NCI-H187 treated with DMSO at 0.1 percent for 48 hours (cell line): ENCODE results near the gene PEAK1.

Experiments
- DNase-seq: peaks from one replicate; lab custom pipeline; 2025; lab: John Stamatoyannopoulos, UW

Gene PEAK1

GRCh38 chr15:77419836-77420609 is at the start of gene PEAK1:
PEAK1 (minus strand) TSS chr15:77420104; CDS start chr15:77181926, 238,178 bp downstream.
- peak; percentile 39 for DNase-seq

GRCh38 chr15:77468896-77469295 is 49.0 kb upstream of the PEAK1 start:
- DNase-seq = no peak

DNA sequence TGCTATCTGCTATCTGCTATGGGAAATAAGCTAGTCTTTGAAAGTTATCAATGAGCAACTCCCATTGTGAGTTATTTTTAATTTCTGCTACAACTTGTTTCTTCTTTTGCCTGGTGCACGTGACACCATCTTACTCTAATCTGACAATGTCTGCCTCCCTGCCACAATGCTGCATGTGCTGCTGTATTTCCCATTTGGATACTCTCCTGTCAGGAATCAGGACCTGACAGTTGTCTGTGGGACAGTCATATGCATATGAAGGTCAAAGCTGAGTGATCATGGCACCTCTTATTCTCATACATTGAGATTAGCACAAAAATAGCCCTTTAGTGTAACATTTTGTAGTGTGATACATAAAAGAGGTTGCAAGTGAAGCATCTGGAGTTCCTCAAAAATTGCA is 46.6 kb upstream of the PEAK1 start:
- no peak for DNase-seq

DNA sequence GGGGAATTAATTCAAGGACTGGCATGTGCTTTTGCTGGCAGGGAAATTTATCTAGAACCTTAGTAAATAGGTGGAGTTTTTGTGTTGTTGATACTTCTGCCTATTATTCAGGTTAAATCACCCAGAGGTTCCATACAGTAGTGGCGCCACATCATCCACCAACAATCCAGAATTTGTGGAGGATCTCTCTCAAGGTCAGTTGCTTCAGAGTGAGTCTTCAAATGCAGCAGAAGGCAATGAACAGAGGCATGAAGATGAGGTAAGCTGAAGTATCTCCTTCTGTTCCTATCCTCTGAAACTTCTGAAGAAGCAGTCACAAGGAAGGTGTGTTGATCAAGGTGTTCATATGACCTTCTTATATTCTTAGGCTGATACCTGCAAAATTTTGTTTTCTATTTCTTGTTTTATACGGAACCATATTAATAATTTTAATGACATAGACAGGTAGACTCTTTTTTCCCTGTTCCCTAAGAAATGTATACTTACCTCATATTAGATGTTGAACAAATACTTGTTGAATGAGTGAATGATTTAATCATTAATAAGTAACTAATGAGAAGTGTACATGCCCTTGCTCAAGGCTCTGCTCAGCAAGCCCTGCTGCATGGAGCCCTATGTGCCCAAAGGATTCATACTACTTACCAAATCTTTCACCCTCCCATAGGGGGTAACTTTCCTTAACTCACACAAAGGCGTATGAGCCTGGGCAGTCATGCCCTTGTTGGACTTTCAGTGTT is 44.4 kb upstream of the PEAK1 start:
- no peak for DNase-seq

GRCh38 chr15:77461486-77461885 is 41.6 kb upstream of the PEAK1 start:
- no peak for DNase-seq

DNA sequence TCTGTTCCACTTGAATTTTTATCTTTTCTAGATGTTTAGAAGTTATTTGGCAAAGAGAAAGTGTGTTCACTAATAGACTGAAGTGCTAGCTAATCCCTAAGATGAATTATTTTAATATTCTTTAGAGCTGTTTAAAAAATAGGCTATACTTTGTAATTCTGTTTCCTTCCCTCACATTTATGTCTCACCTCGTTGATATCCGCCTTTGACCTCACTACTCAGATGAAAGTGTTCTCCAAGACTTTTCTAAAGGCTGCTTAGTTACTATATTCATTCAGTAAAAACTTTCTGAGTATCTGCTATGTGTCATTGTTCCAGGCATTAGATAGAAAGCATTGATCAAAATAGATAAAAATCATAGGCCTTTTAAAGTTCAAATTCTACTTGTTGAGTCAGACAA is 39.1 kb upstream of the PEAK1 start:
- DNase-seq = no peak

DNA sequence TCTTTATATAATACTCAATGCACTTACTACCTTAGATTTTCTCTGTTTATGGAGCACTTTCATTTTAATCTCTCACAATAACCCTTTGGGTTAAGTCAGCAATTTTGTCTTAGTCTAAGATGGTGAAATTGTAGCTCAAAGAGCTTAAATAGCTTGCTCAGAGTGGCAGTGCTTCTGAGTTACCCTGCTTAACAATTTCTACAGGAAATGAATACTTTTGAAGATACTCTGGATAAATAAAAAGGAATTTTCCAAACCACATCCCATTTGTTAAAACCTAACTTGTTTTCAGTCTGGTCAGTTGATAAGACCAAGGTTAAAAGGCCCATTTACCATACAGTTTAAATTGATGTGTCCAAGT is 38.0 kb upstream of the PEAK1 start:
- no peak for DNase-seq

- peak; percentile 32 for DNase-seq
These were observed 37.4 kb upstream of the PEAK1 start for GRCh38 chr15:77457191-77457904.

DNA sequence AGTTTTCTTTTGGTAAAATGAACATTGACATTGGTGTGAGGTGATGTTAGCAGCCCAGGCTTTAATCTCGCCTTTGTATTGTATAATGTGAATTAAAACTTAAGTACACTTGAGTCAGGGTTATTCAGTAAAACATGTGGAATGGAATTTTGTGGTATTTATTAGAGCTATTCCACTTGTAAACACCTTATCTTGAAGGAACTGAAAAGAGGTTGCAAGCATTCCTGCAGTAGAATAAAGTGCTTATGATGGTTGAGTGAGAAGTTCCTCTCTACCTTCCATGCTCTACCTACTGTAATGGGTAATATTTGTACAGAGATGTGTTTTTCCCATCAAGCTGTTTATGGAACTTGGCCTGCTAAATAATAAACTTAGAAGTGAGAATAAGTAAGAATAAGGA is 36.8 kb upstream of the PEAK1 start:
- no peak for DNase-seq

DNA sequence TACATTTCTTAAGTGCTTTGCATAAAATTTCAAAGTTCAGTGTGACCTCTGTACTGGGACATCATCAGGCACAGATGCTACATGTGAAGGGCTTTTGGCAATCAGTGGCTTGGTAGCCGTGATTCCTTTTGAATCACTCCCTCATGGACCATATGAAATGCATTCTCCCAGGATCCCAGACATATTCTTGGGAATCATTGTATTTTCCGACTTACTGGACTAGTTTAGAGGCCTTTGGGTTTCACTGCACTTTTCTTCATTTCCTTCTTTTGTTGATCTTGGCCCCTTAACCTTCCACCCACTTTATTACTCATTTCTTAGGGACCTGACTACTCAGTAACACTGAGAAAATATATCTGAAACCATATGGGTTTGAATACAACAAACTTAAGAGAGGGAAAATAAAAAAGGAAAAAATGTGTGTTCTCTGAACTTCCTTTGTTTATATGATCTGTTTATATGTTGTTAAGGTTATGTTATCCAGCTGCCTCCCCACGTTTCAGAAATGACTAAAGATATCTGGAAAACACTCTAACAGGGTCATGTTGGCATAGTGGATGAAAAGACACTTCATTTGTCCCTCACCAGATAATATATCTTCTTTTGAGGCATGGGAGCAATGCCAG is 35.9 kb upstream of the PEAK1 start:
- DNase-seq = no peak

- DNase-seq = no peak
These were observed 35.0 kb upstream of the PEAK1 start for GRCh38 chr15:77454951-77455350.

GRCh38 chr15:77454265-77454664 is 34.4 kb upstream of the PEAK1 start:
- no peak for DNase-seq

DNA sequence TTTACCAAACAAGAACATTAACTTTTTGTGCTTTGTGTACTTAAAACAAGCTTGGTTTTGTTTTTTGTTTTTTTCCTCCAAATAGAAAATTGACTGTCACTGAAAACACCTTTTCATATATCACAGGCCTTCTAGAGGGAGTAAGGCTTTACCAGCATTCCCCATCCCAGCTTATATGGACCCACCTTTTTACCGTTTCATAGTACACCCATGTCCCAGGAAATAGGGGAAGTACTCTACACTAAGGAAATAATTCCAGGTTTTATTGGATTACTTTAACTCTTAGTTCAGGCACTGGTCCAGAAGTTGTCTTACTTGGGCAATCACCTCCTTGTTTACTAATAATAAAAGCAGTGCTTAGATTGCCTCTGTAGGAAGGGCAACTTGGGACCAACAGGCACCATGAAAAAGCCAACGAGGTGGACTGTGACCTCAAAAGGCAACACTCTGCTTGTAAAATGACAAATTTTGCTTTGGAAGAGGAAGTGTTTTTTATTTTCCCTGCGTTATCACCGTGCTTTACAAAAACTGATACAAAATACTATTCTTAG is 27.0 kb upstream of the PEAK1 start:
- DNase-seq = no peak

- DNase-seq = no peak
These were observed 20.6 kb upstream of the PEAK1 start for GRCh38 chr15:77440378-77440999.

GRCh38 chr15:77437264-77437663 is 17.4 kb upstream of the PEAK1 start:
- DNase-seq = no peak

DNA sequence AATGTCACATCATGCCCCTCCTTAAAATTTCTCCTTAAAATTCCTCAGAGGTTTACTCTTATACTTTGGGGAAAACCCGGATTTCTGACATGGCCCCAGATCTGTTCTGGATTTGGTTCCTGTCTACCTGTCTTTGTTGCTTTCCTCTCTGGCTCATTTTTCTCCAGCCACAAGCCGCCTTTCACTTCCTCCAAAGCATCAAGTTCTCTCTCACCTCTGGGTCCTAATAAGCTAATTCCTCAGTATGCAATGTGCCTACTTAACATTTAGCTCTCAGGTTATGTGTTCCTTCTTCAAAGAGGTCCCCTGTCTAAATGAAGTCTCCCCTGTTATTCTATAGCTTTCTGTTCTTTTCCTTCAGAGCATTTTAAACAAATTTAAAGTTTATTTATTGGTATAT is 16.9 kb upstream of the PEAK1 start:
- no peak for DNase-seq

- no peak for DNase-seq
These were observed 10.7 kb upstream of the PEAK1 start for GRCh38 chr15:77430652-77431051.

- DNase-seq = no peak
These were observed 10.3 kb upstream of the PEAK1 start for GRCh38 chr15:77430213-77430612.

- DNase-seq = no peak
These were observed 7.0 kb upstream of the PEAK1 start for GRCh38 chr15:77426871-77427270.

DNA sequence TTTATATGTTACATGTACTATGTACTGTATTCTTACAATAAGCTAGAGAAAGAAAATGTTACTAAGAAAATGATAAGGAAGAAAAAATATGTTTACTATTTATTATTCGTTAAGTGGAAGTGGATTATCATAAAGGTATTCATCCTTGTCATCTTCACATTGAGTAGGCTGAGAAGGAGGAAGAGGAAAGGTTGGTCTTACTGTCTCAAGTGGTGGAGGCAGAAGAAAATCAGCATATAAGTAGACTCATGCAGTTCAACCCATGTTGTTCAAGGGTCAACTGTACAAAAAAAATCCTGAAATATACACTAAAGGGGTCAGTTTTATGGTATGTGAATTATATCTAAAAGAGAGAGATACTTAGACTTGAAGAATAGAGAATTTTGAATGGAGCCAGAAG is 6.5 kb upstream of the PEAK1 start:
- DNase-seq = no peak

- DNase-seq = no peak
These were observed 5.2 kb upstream of the PEAK1 start for GRCh38 chr15:77425104-77425503.

DNA sequence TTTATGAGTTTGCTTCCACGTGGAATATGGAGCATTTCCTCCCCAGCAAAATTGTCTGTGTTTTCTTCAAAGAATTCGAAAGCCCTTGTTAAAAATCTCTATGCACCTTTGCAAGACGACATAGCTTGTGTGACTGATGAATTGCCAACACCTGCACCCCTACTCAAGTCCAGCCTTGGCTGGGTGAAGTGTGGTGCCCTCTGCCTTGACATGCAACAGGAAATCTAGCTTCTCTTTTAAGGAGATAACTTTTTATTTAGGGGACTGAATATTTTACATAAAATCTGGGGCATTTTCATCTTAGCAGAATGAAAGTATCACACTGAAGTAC is 1.4 kb upstream of the PEAK1 start:
- DNase-seq = no peak
